ENCODE measurements around the gene FAM228A. TPM values are rescaled to one million over a fixed set of nuclear protein-coding genes. Genes with fewer than 3 reads are reported as not detected.

Gene FAM228A
- total RNA-seq, 1 donor from 2014 or later = not detected

GRCh38 chr2:24209389-24210105 is 34.7 kb downstream of the FAM228A start:
- Mint-ChIP-seq H3K36me3 (peaks cover 5% of the 10 kb centered on the region), H3K9me3 (no peaks in the 10 kb centered on the region), H3K27ac (no peak overlapping the region), H3K4me1 (peaks cover 13% of the 10 kb centered on the region), H3K4me3 (no peak overlapping the region), H3K27me3 (ENCODE audit: insufficient read depth, low read depth) (peaks cover 2% of the 10 kb centered on the region)
- Histone ChIP-seq H3K4me3 (no peak overlapping the region), H2AFZ (replicated peaks) (no peak overlapping the region), H4K20me1 (ENCODE audit: low read depth) (no peaks in the 10 kb centered on the region), H3K9ac (no peak overlapping the region), H3K27me3 (no peaks in the 10 kb centered on the region), H3K9me3 (ENCODE audit: low read depth) (no peaks in the 10 kb centered on the region), H3K27ac (no peak overlapping the region), H3K36me3 (no peaks in the 10 kb centered on the region), H3K79me2 (ENCODE audit: low read depth) (no peaks in the 10 kb centered on the region), H3K4me2 (no peak overlapping the region), H3K4me1 (no peaks in the 10 kb centered on the region), H3F3A (ENCODE audit: low read depth) (no peaks in the 10 kb centered on the region)
- no peak for DNase-seq (ENCODE audit: low spot score)
- TF ChIP-seq EZH2phosphoT487 (IDR thresholded peaks at IDR 0.05) = no peak
- no peak for TF ChIP-seq EZH2 (IDR thresholded peaks at IDR 0.05)
- TF ChIP-seq CTCF (IDR thresholded peaks at IDR 0.05) = no peak

- Histone ChIP-seq H3K9ac (no peak overlapping the region), H3K27ac (no peak overlapping the region), H3K36me3 (no peaks in the 10 kb centered on the region), H3K27me3 (no peaks in the 10 kb centered on the region), H3K4me2 (no peak overlapping the region), H3K79me2 (ENCODE audit: low read depth) (no peaks in the 10 kb centered on the region), H4K20me1 (ENCODE audit: low read depth) (no peaks in the 10 kb centered on the region), H3K9me3 (ENCODE audit: low read depth) (no peaks in the 10 kb centered on the region), H3F3A (ENCODE audit: low read depth) (no peaks in the 10 kb centered on the region), H3K4me1 (no peaks in the 10 kb centered on the region), H2AFZ (replicated peaks) (no peak overlapping the region), H3K4me3 (no peak overlapping the region)
- TF ChIP-seq CTCF (IDR thresholded peaks at IDR 0.05) = no peak
- no peak for TF ChIP-seq EZH2 (IDR thresholded peaks at IDR 0.05)
- TF ChIP-seq EZH2phosphoT487 (IDR thresholded peaks at IDR 0.05) = no peak
- no peak for DNase-seq (ENCODE audit: low spot score)
- Mint-ChIP-seq H3K9me3 (no peaks in the 10 kb centered on the region), H3K4me3 (no peak overlapping the region), H3K27me3 (ENCODE audit: insufficient read depth, low read depth) (peaks cover 2% of the 10 kb centered on the region), H3K27ac (no peak overlapping the region), H3K4me1 (peaks cover 13% of the 10 kb centered on the region), H3K36me3 (peaks cover 5% of the 10 kb centered on the region)
These were observed 35.2 kb downstream of the FAM228A start for GRCh38 chr2:24210106-24210455.

GRCh38 chr2:24210723-24211122 is 35.9 kb downstream of the FAM228A start:
- no peaks in the 10 kb centered on the region for H3K4me1 ChIP-seq
- H3K36me3 Mint-ChIP-seq = peaks cover 5% of the 10 kb centered on the region
- no peak overlapping the region for H3K27ac Mint-ChIP-seq
- no peak for DNase-seq (ENCODE audit: low spot score)
- H3K4me2 ChIP-seq = no peak overlapping the region
- H3K4me1 Mint-ChIP-seq = peaks cover 10% of the 10 kb centered on the region
- no peak overlapping the region for H3K27ac ChIP-seq
- H4K20me1 ChIP-seq (ENCODE audit: low read depth) = no peaks in the 10 kb centered on the region
- H3K79me2 ChIP-seq (ENCODE audit: low read depth) = no peaks in the 10 kb centered on the region
- no peak overlapping the region for H3K4me3 ChIP-seq
- no peaks in the 10 kb centered on the region for H3K36me3 ChIP-seq
- H2AFZ ChIP-seq (replicated peaks) = no peak overlapping the region
- H3F3A ChIP-seq (ENCODE audit: low read depth) = no peaks in the 10 kb centered on the region
- TF ChIP-seq EZH2 (IDR thresholded peaks at IDR 0.05) (no peak), EZH2phosphoT487 (IDR thresholded peaks at IDR 0.05) (no peak), CTCF (IDR thresholded peaks at IDR 0.05) (no peak)
- no peak overlapping the region for H3K4me3 Mint-ChIP-seq
- H3K27me3 ChIP-seq = no peaks in the 10 kb centered on the region
- no peaks in the 10 kb centered on the region for H3K9me3 ChIP-seq (ENCODE audit: low read depth)
- no peaks in the 10 kb centered on the region for H3K9me3 Mint-ChIP-seq
- H3K27me3 Mint-ChIP-seq (ENCODE audit: insufficient read depth, low read depth) = peaks cover 2% of the 10 kb centered on the region
- H3K9ac ChIP-seq = no peak overlapping the region
